ENCODE data around the gene ZIC2. TPM values are rescaled to one million over a fixed set of nuclear protein-coding genes. Genes with fewer than 3 reads are reported as not detected.

Gene ZIC2
- total RNA-seq, 1 donor from 2014 or later = 52.4 TPM

DNA sequence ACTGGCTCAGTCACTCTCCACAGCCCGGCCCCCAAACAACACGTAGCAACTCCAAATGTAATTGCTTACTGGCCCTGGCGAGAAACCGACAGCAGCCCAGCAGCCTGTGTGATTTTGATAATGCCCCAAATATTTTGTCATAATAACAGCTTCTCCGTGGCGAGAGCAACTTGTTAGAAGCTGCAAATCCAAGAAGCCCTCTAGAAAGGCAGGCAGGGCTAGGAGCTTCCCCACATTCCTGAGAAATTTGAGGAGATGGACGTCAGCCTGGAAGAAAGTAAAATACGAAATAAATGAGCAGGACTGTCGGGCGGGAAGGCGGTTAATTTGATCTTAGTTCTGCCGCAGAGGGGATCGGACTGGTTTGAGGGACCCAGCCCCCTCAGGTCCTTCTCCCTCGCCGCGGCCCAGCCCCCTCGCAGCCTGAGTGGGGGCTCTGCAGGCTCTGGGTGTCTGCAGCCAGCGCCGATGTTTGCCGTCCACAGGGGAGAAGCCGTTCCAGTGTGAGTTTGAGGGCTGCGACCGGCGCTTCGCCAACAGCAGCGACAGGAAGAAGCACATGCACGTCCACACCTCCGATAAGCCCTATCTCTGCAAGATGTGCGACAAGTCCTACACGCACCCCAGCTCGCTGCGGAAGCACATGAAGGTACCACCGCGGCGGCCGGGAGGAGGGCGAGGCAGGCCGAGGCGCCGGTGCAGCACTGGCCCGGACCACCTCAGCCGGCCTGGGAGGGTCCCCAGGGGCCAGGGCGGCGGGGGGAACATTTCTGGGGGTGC, 3.1 kb downstream of the ZIC2 start:
- peak overlapping the region; percentile 100 for H3K4me3 Mint-ChIP-seq
- Histone ChIP-seq H3K4me3 (peak overlapping the region; percentile 76), H3K4me2 (peak overlapping the region; percentile 97), H3K9ac (peak overlapping the region; percentile 75), H3K36me3 (peaks cover 35% of the 10 kb centered on the region), H3K9me3 (ENCODE audit: low read depth) (no peaks in the 10 kb centered on the region), H3K27me3 (peaks cover 23% of the 10 kb centered on the region), H4K20me1 (ENCODE audit: low read depth) (peaks cover 82% of the 10 kb centered on the region), H3F3A (ENCODE audit: low read depth) (peaks cover 90% of the 10 kb centered on the region), H2AFZ (replicated peaks) (no peak overlapping the region), H3K79me2 (ENCODE audit: low read depth) (peaks cover 95% of the 10 kb centered on the region), H3K4me1 (peaks cover 32% of the 10 kb centered on the region), H3K27ac (peak overlapping the region; percentile 99)
- peak overlapping the region; percentile 100 for H3K27ac Mint-ChIP-seq
- peaks cover 20% of the 10 kb centered on the region for H3K9me3 Mint-ChIP-seq
- peaks cover 50% of the 10 kb centered on the region for H3K36me3 Mint-ChIP-seq
- TF ChIP-seq EZH2 (IDR thresholded peaks at IDR 0.05) = no peak
- TF ChIP-seq, protein P1, sequence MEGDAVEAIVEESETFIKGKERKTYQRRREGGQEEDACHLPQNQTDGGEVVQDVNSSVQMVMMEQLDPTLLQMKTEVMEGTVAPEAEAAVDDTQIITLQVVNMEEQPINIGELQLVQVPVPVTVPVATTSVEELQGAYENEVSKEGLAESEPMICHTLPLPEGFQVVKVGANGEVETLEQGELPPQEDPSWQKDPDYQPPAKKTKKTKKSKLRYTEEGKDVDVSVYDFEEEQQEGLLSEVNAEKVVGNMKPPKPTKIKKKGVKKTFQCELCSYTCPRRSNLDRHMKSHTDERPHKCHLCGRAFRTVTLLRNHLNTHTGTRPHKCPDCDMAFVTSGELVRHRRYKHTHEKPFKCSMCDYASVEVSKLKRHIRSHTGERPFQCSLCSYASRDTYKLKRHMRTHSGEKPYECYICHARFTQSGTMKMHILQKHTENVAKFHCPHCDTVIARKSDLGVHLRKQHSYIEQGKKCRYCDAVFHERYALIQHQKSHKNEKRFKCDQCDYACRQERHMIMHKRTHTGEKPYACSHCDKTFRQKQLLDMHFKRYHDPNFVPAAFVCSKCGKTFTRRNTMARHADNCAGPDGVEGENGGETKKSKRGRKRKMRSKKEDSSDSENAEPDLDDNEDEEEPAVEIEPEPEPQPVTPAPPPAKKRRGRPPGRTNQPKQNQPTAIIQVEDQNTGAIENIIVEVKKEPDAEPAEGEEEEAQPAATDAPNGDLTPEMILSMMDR (IDR thresholded peaks at IDR 0.05) = no peak
- DNase-seq (ENCODE audit: low spot score) = peak; percentile 65
- H3K27me3 Mint-ChIP-seq (ENCODE audit: insufficient read depth, low read depth) = peaks cover 40% of the 10 kb centered on the region
- H3K4me1 Mint-ChIP-seq = peaks cover 29% of the 10 kb centered on the region

DNA sequence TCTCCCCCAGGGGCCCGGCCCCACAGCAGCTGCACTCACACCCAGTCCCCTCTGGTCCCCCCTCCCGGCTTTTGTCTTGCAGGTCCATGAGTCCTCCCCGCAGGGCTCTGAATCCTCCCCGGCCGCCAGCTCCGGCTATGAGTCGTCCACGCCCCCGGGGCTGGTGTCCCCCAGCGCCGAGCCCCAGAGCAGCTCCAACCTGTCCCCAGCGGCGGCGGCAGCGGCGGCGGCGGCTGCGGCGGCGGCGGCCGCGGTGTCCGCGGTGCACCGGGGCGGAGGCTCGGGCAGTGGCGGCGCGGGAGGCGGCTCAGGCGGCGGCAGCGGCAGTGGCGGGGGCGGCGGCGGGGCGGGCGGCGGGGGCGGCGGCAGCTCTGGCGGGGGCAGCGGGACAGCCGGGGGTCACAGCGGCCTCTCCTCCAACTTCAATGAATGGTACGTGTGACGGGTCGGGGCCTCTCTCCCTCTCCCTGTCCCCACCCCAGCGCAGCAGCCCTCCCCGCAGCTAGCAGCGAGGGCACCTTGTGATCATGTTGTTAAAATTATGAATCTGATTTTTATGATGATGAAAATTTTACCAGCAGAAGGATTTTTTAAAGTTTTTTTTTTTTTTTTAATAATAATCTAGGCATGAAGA, 3.8 kb downstream of the ZIC2 start:
- Histone ChIP-seq H3K4me2 (peak overlapping the region; percentile 98), H3K27me3 (peaks cover 30% of the 10 kb centered on the region), H2AFZ (replicated peaks) (no peak overlapping the region), H3K27ac (peak overlapping the region; percentile 99), H3K36me3 (peaks cover 35% of the 10 kb centered on the region), H4K20me1 (ENCODE audit: low read depth) (peaks cover 82% of the 10 kb centered on the region), H3F3A (ENCODE audit: low read depth) (peaks cover 91% of the 10 kb centered on the region), H3K9me3 (ENCODE audit: low read depth) (no peaks in the 10 kb centered on the region), H3K79me2 (ENCODE audit: low read depth) (peaks cover 95% of the 10 kb centered on the region), H3K9ac (peak overlapping the region; percentile 75), H3K4me1 (peaks cover 35% of the 10 kb centered on the region), H3K4me3 (peak overlapping the region; percentile 76)
- Mint-ChIP-seq H3K27me3 (ENCODE audit: insufficient read depth, low read depth) (peaks cover 42% of the 10 kb centered on the region), H3K27ac (peak overlapping the region; percentile 99), H3K36me3 (peaks cover 50% of the 10 kb centered on the region), H3K9me3 (peaks cover 20% of the 10 kb centered on the region), H3K4me3 (peak overlapping the region; percentile 100), H3K4me1 (peaks cover 36% of the 10 kb centered on the region)
- DNase-seq (ENCODE audit: low spot score) = peak; percentile 73
- TF ChIP-seq, protein P1 (IDR thresholded peaks at IDR 0.05) = no peak
- no peak for TF ChIP-seq EZH2 (IDR thresholded peaks at IDR 0.05)

DNA sequence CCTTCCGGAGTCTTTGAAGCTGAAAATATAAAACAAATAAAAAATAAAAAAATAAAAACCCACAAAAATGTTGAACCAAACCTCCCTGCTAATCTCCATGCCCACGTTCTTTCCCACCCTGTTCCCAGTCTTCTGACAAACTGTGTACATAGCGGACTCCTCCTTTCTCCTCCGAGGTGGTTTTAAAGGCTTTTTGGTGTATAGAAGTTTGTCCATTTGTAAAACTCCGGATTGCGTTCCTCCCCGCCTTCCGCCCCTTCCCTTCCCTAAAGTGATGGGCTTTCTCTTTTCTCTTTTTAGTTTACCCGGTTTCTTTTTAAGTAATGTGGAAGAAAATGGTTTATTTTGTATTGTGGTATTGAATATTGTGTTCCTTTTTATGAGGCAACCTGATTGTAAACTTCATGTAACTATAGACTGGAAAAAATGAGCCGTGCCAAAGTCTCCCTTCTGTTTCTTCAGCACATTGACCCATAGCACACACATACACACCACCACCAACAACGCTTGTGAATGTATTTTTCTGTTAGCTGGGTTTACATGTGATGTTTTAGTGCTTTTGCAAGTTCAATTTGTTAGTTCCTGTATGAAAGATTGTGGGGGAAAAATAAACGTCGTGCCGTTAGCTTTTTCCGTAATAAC, 4.4 kb downstream of the ZIC2 start:
- H3K9ac ChIP-seq = no peak overlapping the region
- peak; percentile 27 for DNase-seq (ENCODE audit: low spot score)

More for the DNA sequence above, 4.4 kb downstream of the ZIC2 start:
- peaks cover 42% of the 10 kb centered on the region for H3K27me3 Mint-ChIP-seq (ENCODE audit: insufficient read depth, low read depth)
- no peak for TF ChIP-seq EZH2 (IDR thresholded peaks at IDR 0.05)
- H3K27ac Mint-ChIP-seq = peak overlapping the region; percentile 99
- Histone ChIP-seq H3K79me2 (ENCODE audit: low read depth) (peaks cover 91% of the 10 kb centered on the region), H3K4me3 (peak overlapping the region; percentile 67), H3K27ac (peak overlapping the region; percentile 49), H4K20me1 (ENCODE audit: low read depth) (peaks cover 89% of the 10 kb centered on the region), H3F3A (ENCODE audit: low read depth) (peaks cover 93% of the 10 kb centered on the region), H3K4me1 (peaks cover 39% of the 10 kb centered on the region), H3K4me2 (peak overlapping the region; percentile 98), H3K36me3 (peaks cover 35% of the 10 kb centered on the region), H3K9me3 (ENCODE audit: low read depth) (no peaks in the 10 kb centered on the region), H3K27me3 (peaks cover 37% of the 10 kb centered on the region), H2AFZ (replicated peaks) (no peak overlapping the region)
- H3K4me1 Mint-ChIP-seq = peaks cover 41% of the 10 kb centered on the region
- H3K9me3 Mint-ChIP-seq = peaks cover 20% of the 10 kb centered on the region
- peak overlapping the region; percentile 98 for H3K4me3 Mint-ChIP-seq
- peaks cover 50% of the 10 kb centered on the region for H3K36me3 Mint-ChIP-seq

All from neural progenitor cell (in vitro differentiated cells).